Endothelial cell of umbilical vein (primary cell): Measurements from ENCODE around the gene MRPL17. TPM values are rescaled to one million over a fixed set of nuclear protein-coding genes. Genes with fewer than 3 reads are reported as not detected.

Experiments
- BruUV-seq: library from RNA; stranded (reverse); fragments of 400-500 nt; replicated peaks from 2 replicates; lab custom pipeline; 2021; lab: Mats Ljungman, UMichigan
- CTCF ChIA-PET: fragments of 300-600, 350-600 bp; sonication (Branson Sonifier 250); formaldehyde crosslinking; loops from one replicate; lab custom pipeline; 2021; ENCODE audit warnings: antibody characterized with exemption, inconsistent platforms; lab: Charles Lee
- POLR2A ChIA-PET: fragments of 300-600, 350-600 bp; sonication (Branson Sonifier 250); formaldehyde crosslinking; loops from one replicate; lab custom pipeline; 2021; ENCODE audit warnings: antibody characterized with exemption, inconsistent platforms; lab: Charles Lee
- DNase-seq: peaks from one replicate; pipeline ENCODE4 v3.0.0-alpha.2; 2011; ENCODE audit warnings: low read depth, low spot score
- FAIRE-seq: peaks from 2 replicates; lab custom pipeline; 2011; peaks lifted over from hg19 to GRCh38; lab: Jason Lieb, UNC
- H2AFZ ChIP-seq: 2 replicates; pipeline ENCODE4 v1.6.0; 2012; ENCODE audit warnings: low read depth, low read length, control low read depth, inconsistent platforms
- H3K27ac ChIP-seq: 2 replicates; pipeline ENCODE4 v1.5.1; 2011; ENCODE audit warnings: low read depth, mild to moderate bottlenecking, control low read depth, low read length, moderate library complexity; ENCODE audit not compliant: insufficient read depth
- H3K27me3 ChIP-seq, 2 experiments: 2 replicates each; pipeline versions ENCODE4 v1.6.0 to v1.6.1; 2011; ENCODE audit warnings: low read length in 2 of 2, mixed read lengths in 1 of 2; ENCODE audit not compliant: control insufficient read depth in 2 of 2, insufficient read depth in 2 of 2
- H3K36me3 ChIP-seq, 2 experiments: 2 replicates in 1 of 2; 3 replicates in 1 of 2; pipeline ENCODE4 v1.5.1; 2011; ENCODE audit warnings: low read length in 2 of 2, mild to moderate bottlenecking in 1 of 2, moderate library complexity in 1 of 2; ENCODE audit not compliant: control insufficient read depth in 2 of 2, insufficient read depth in 2 of 2; ENCODE audit errors: extremely low read depth in 1 of 2
- H3K4me1 ChIP-seq: 3 replicates; pipeline ENCODE4 v1.5.1; 2011; ENCODE audit warnings: mild to moderate bottlenecking, low read length; ENCODE audit not compliant: control insufficient read depth, insufficient read depth; ENCODE audit errors: extremely low read depth
- H3K4me2 ChIP-seq: 2 replicates; pipeline ENCODE4 v1.6.1; 2011; ENCODE audit warnings: low read length, control low read depth, mixed read lengths; ENCODE audit not compliant: insufficient read depth
- H3K4me3 ChIP-seq, 3 experiments: fragments of 200-600 bp in 1 of 3; sonication (generic), shearing (Covaris generic) in 1 of 3; replicated peaks in 1 of 3; 2 replicates each; pipeline ENCODE4 v1.5.1; 2011 to 2016; ENCODE audit warnings: control low read depth in 3 of 3, low read length in 3 of 3, mild to moderate bottlenecking in 2 of 3, inconsistent platforms in 1 of 3, low read depth in 1 of 3, moderate library complexity in 1 of 3; ENCODE audit not compliant: insufficient read depth in 1 of 3
- H3K79me2 ChIP-seq: 2 replicates; pipeline ENCODE4 v1.6.0; 2012; ENCODE audit warnings: low read length, inconsistent platforms; ENCODE audit not compliant: control insufficient read depth, insufficient read depth
- H3K9ac ChIP-seq: replicated peaks from 2 replicates; pipeline ENCODE3; 2011; ENCODE audit warnings: low read length, control low read depth; ENCODE audit not compliant: insufficient read depth; ENCODE audit errors: extremely low read depth
- H3K9me1 ChIP-seq: replicated peaks from 3 replicates; pipeline ENCODE4 v1.6.0; 2011; ENCODE audit warnings: mild to moderate bottlenecking, low read length; ENCODE audit not compliant: control insufficient read depth, insufficient read depth; ENCODE audit errors: extremely low read depth
- H3K9me3 ChIP-seq: replicated peaks from 2 replicates; pipeline ENCODE4 v1.5.1; 2012; ENCODE audit warnings: low read length, inconsistent platforms; ENCODE audit not compliant: control insufficient read depth, insufficient read depth
- H4K20me1 ChIP-seq: replicated peaks from 2 replicates; pipeline ENCODE3; 2011; ENCODE audit warnings: mild to moderate bottlenecking, low read length; ENCODE audit not compliant: control insufficient read depth, insufficient read depth; ENCODE audit errors: extremely low read depth
- EZH2 ChIP-seq: IDR thresholded peaks from 2 replicates; pipeline ENCODE4 v1.6.1; 2012; ENCODE audit warnings: borderline replicate concordance, low read depth, mild to moderate bottlenecking, moderate library complexity, low read length, inconsistent platforms; ENCODE audit not compliant: severe bottlenecking
- FOS ChIP-seq: IDR thresholded peaks from 2 replicates; pipeline ENCODE4 v1.6.1; 2011; ENCODE audit warnings: mild to moderate bottlenecking, low read length, moderate library complexity, borderline replicate concordance; ENCODE audit not compliant: insufficient read depth
- GATA2 ChIP-seq: IDR thresholded peaks from 2 replicates; pipeline ENCODE4 v1.7.0; 2011; ENCODE audit warnings: low read depth, mild to moderate bottlenecking, moderate library complexity, mixed read lengths, low read length; ENCODE audit not compliant: insufficient read length, insufficient read depth
- JUN ChIP-seq: IDR thresholded peaks from 2 replicates; pipeline ENCODE4 v1.6.1; 2011; ENCODE audit warnings: borderline replicate concordance, low read depth; ENCODE audit not compliant: insufficient read length, insufficient read depth
- MYC ChIP-seq: IDR thresholded peaks from one replicate; pipeline ENCODE4 v1.6.1; 2011; ENCODE audit warnings: mild to moderate bottlenecking, low read depth, low read length
- POLR2A ChIP-seq: IDR thresholded peaks from 2 replicates; pipeline ENCODE4 v1.6.1; 2012; ENCODE audit warnings: low read depth, mild to moderate bottlenecking, control low read depth, low read length
- POLR2AphosphoS5 ChIP-seq: IDR thresholded peaks from 2 replicates; pipeline ENCODE4 v1.6.1; 2012; ENCODE audit warnings: low read depth, mild to moderate bottlenecking, control low read depth, low read length, moderate library complexity; ENCODE audit not compliant: insufficient read depth
- dilution Hi-C: fragments of 300-500 bp; cut with MboI; formaldehyde crosslinking; loops from one replicate; pipeline ENCODE4 v1.15.0; 2019; ENCODE audit warnings: low sequenced_read_pairs; ENCODE audit not compliant: extremely low pct_ligation_motif_present
- intact Hi-C: fragments of 100-400 bp; cut with micrococcal nuclease; formaldehyde crosslinking; loops from one replicate; pipeline ENCODE4 v1.10.0; 2022
- polyA plus RNA-seq, 4 experiments: library from polyadenylated mRNA; depleted of rRNA in 3 of 4; stranded (reverse) in 3 of 4; unstranded in 1 of 4; fragments of >200 nt; gene quantifications; 2 replicates each; pipeline versions ENCODE4 v1.2.1 to v1.2.3, GENCODE V29; 2011 to 2012; ENCODE audit warnings: missing spikeins in 1 of 4
- total RNA-seq: library from RNA; stranded (reverse); gene quantifications from 2 replicates; pipeline ENCODE4 v1.2.3, GENCODE V29; 2021
- TF ChIP-seq, protein P1 (sequence below): IDR thresholded peaks from 2 replicates; pipeline ENCODE4 v1.6.1; 2011; ENCODE audit not compliant: insufficient read depth, insufficient read length
- TF ChIP-seq, protein P2 (sequence below), 2 donors: IDR thresholded peaks; 1 replicate in 1 of 2; 2 replicates in 1 of 2; pipeline ENCODE4 v1.5.1; 2011; ENCODE audit warnings: low read length in 2 of 2, mild to moderate bottlenecking in 2 of 2, moderate library complexity in 2 of 2, control low read depth in 1 of 2, inconsistent platforms in 1 of 2, low read depth in 1 of 2; ENCODE audit not compliant: insufficient read depth in 1 of 2; ENCODE audit errors: extremely low read depth in 1 of 2

MRPL17 gene
- total and polyA plus RNA-seq, 2 donors (not counting 3 experiments of a cell fraction or from before 2014, with no cell fraction given): 67.6 to 87.2 TPM

DNA sequence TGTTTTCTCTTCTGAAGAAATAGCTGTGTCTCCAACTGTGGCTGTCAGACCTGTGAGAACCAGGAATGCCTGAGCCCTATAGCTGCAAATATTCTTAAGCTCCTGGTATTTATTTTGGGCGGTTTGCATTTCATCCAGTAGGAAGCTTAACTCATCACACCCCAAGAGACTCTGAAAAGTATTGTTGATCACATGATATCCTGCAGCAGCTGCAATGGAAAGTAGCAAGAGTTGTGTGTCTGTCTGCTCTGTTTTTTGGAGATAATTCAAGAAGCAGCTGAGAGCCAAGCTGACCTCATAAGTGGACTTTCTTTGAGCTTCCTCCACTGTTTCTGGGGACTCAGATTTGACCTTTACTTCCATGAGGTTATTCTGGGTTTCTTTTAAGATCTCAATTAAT, 36.4 kb upstream of the MRPL17 start:
- no peak overlapping the region for H3K4me3 ChIP-seq
- TF ChIP-seq POLR2A (no peak), FOS (no peak), POLR2AphosphoS5 (no peak), JUN (no peak), MYC (no peak), EZH2 (no peak)
- H3K36me3 ChIP-seq: no peaks in the 10 kb centered on the region
- peaks cover 15% of the 10 kb centered on the region for H3K4me1 ChIP-seq
- BruUV-seq: no TSS peak
- dilution Hi-C loops: no loop called here
- H3K9me1 ChIP-seq: no peaks in the 10 kb centered on the region
- intact Hi-C loops: no loop called here
- no peak for FAIRE-seq
- no peak overlapping the region for H3K4me2 ChIP-seq
- H3K27me3 ChIP-seq: peaks cover 3 to 10% of the 10 kb centered on the region in 2 experiments
- H3K79me2 ChIP-seq: no peaks in the 10 kb centered on the region
- H4K20me1 ChIP-seq: no peaks in the 10 kb centered on the region
- H2AFZ ChIP-seq: no peak overlapping the region
- ChIA-PET CTCF (interaction anchor here (0.7 to 6.3 kb wide), 7 partner anchors 8 to 38 kb away, joined by 3 to 34 read pairs (median 5); no protein-coding TSS in a partner anchor), POLR2A (no interaction called here)
- no peak overlapping the region for H3K9ac ChIP-seq
- DNase-seq: no peak
- no peak overlapping the region for H3K27ac ChIP-seq
- no peaks in the 10 kb centered on the region for H3K9me3 ChIP-seq

DNA sequence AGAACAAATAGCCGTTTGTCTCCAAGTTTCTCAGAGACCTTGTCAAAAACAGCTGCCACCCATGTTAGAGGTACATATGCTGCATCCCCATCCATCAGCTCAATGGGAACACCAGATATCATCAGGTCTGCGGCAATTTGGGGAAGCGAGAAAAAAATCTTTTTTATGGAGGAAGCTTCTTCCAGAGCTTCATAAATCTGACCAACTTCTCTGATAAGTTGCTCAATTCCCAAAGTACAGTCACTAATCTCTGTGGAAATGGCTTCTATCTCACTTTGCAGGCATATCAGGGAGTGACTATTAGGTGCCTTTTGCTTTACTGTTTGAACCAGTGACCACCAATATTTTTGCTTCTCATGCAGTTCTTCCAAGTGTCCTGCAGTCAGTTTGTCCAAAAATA, 34.3 kb upstream of the MRPL17 start:
- POLR2A ChIA-PET: no interaction called here
- intact Hi-C loops: no loop called here

More for the DNA sequence above, 34.3 kb upstream of the MRPL17 start:
- no peaks in the 10 kb centered on the region for H4K20me1 ChIP-seq
- peaks cover 3 to 10% of the 10 kb centered on the region in 2 experiments for H3K27me3 ChIP-seq
- H3K4me1 ChIP-seq: peaks cover 6% of the 10 kb centered on the region
- TF ChIP-seq JUN: no peak
- no peak for TF ChIP-seq POLR2AphosphoS5
- TF ChIP-seq MYC: no peak
- TF ChIP-seq FOS: no peak
- TF ChIP-seq GATA2: no peak
- TF ChIP-seq, protein P1, sequence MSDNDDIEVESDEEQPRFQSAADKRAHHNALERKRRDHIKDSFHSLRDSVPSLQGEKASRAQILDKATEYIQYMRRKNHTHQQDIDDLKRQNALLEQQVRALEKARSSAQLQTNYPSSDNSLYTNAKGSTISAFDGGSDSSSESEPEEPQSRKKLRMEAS: no peak
- no peak for TF ChIP-seq EZH2
- TF ChIP-seq POLR2A: no peak
- TF ChIP-seq, protein P2, sequence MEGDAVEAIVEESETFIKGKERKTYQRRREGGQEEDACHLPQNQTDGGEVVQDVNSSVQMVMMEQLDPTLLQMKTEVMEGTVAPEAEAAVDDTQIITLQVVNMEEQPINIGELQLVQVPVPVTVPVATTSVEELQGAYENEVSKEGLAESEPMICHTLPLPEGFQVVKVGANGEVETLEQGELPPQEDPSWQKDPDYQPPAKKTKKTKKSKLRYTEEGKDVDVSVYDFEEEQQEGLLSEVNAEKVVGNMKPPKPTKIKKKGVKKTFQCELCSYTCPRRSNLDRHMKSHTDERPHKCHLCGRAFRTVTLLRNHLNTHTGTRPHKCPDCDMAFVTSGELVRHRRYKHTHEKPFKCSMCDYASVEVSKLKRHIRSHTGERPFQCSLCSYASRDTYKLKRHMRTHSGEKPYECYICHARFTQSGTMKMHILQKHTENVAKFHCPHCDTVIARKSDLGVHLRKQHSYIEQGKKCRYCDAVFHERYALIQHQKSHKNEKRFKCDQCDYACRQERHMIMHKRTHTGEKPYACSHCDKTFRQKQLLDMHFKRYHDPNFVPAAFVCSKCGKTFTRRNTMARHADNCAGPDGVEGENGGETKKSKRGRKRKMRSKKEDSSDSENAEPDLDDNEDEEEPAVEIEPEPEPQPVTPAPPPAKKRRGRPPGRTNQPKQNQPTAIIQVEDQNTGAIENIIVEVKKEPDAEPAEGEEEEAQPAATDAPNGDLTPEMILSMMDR (IDR thresholded peaks at IDR 0.05; ENCODE audit: extremely low read depth in 1 of 2, insufficient read depth in 1 of 2, low read depth in 1 of 2, low read length in 2 of 2): no peak
- no peak overlapping the region for H3K4me3 ChIP-seq
- BruUV-seq: no TSS peak
- no peaks in the 10 kb centered on the region for H3K79me2 ChIP-seq
- H3K4me2 ChIP-seq: no peak overlapping the region
- no peaks in the 10 kb centered on the region for H3K9me1 ChIP-seq
- no peaks in the 10 kb centered on the region for H3K36me3 ChIP-seq
- H3K9me3 ChIP-seq: no peaks in the 10 kb centered on the region
- dilution Hi-C loops: no loop called here
- CTCF ChIA-PET: interaction anchor here (0.7 to 3.2 kb wide), 4 partner anchors 11 to 38 kb away, joined by 3 to 12 read pairs (median 4); no protein-coding TSS in a partner anchor
- DNase-seq: no peak
- no peak overlapping the region for H3K27ac ChIP-seq
- no peak for FAIRE-seq
- H2AFZ ChIP-seq: no peak overlapping the region
- no peak overlapping the region for H3K9ac ChIP-seq
